ENCODE measurements around the gene NFIA.

Gene NFIA

DNA sequence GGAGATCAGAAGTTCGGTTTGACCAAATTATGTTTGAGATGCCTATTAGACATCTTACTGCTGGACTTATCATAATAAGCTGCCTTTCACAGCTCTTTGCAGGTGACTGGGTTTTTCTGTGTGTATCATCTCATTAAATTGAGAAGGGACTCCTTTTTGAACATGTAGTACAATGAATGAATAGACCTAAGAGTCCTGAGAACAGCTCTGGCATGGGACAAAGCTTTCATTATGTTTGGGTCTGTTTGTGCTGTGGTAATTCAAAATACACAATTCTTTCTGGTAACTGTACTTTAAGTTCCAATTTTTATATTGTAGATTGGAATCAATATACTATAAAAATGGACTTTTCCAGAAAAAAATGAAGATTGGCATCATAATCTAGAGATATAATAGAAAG is 330.2 kb downstream of the NFIA start:
- no peak overlapping the region for H3K18ac ChIP-seq (ENCODE audit: low read depth in 1 of 2, low read length in 2 of 2)
- no peaks in the 10 kb centered on the region for H3K9me3 ChIP-seq (ENCODE audit: control insufficient read depth, low read length)
- no peaks in the 10 kb centered on the region for H3K27me3 ChIP-seq (ENCODE audit: control insufficient read depth in 1 of 2, insufficient read depth in 1 of 2, low read length in 2 of 2)
- H3K23ac ChIP-seq (ENCODE audit: low read length in 2 of 2), result no peak overlapping the region
- no peak for DNase-seq
- no peak overlapping the region for H2AFZ ChIP-seq (ENCODE audit: low read depth, low read length)
- 100% methylated on average over 1 of the region's 1 CpG for WGBS
- H3K4ac ChIP-seq (ENCODE audit: low read depth in 1 of 2, low read length in 2 of 2), result no peak overlapping the region
- H2BK120ac ChIP-seq (ENCODE audit: low read depth, low read length), result no peak overlapping the region
- H2BK12ac ChIP-seq (ENCODE audit: low read length in 2 of 2), result no peak overlapping the region
- no peak overlapping the region for H2BK5ac ChIP-seq (ENCODE audit: low read depth, low read length, poor library complexity, severe bottlenecking)
- no peak overlapping the region for H2AK5ac ChIP-seq (ENCODE audit: low read length, severe bottlenecking)
- H2BK15ac ChIP-seq (ENCODE audit: low read depth, poor library complexity, severe bottlenecking), result no peak overlapping the region
- peaks cover 0 to 18% of the 10 kb centered on the region in 2 experiments for H3K36me3 ChIP-seq (ENCODE audit: control insufficient read depth in 1 of 2, insufficient read depth in 2 of 2, low read depth in 1 of 2, low read length in 2 of 2)
- no peaks in the 10 kb centered on the region for H3K79me1 ChIP-seq (replicated peaks; ENCODE audit: low read length, poor library complexity, severe bottlenecking)
- H3K4me2 ChIP-seq (ENCODE audit: low read length, poor library complexity, severe bottlenecking), result no peak overlapping the region
- H4K8ac ChIP-seq (ENCODE audit: low read length), result no peak overlapping the region
- no peaks in the 10 kb centered on the region for H3K4me1 ChIP-seq (ENCODE audit: control insufficient read depth, insufficient read depth, low read depth, low read length)
- H4K91ac ChIP-seq (ENCODE audit: low read length), result no peak overlapping the region
- H3K9ac ChIP-seq (ENCODE audit: low read length), result no peak overlapping the region
- H3K27ac ChIP-seq (ENCODE audit: low read length, poor library complexity, severe bottlenecking), result no peak overlapping the region
- no peak overlapping the region for H3K4me3 ChIP-seq (ENCODE audit: insufficient read depth in 1 of 2, low read depth in 1 of 2, low read length in 2 of 2)
- H3K14ac ChIP-seq (ENCODE audit: low read length in 2 of 2), result no peak overlapping the region

DNA sequence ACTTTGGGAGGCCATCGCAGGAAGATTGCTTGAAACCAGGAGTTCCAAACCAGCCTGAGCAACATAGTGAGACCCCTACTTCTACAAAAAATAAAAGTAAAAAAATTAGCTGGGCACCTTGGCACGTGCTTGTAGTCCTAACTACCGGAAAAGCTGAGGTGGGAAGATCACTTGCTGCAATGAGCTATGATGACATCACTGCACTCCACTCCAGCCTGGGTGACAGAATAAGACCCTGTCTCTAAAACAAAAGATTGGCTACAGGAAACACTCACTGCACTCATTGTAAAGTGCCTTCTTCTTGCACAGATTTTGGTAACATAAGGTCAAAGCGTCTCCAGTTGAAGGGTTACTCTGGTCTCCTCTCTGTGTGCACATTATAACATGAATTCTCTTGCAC is 336.8 kb downstream of the NFIA start:
- Histone ChIP-seq H3K9me3 (ENCODE audit: control insufficient read depth, low read length) (no peaks in the 10 kb centered on the region), H3K23ac (ENCODE audit: low read length in 2 of 2) (no peak overlapping the region), H3K79me1 (replicated peaks; ENCODE audit: low read length, poor library complexity, severe bottlenecking) (no peaks in the 10 kb centered on the region), H2AK5ac (ENCODE audit: low read length, severe bottlenecking) (no peak overlapping the region), H2BK5ac (ENCODE audit: low read depth, low read length, poor library complexity, severe bottlenecking) (no peak overlapping the region), H4K8ac (ENCODE audit: low read length) (no peak overlapping the region), H3K18ac (ENCODE audit: low read depth in 1 of 2, low read length in 2 of 2) (no peak overlapping the region), H2BK15ac (ENCODE audit: low read depth, poor library complexity, severe bottlenecking) (no peak overlapping the region), H3K27me3 (ENCODE audit: control insufficient read depth in 1 of 2, insufficient read depth in 1 of 2, low read length in 2 of 2) (no peaks in the 10 kb centered on the region), H4K91ac (ENCODE audit: low read length) (no peak overlapping the region), H2BK12ac (ENCODE audit: low read length in 2 of 2) (no peak overlapping the region), H3K4me2 (ENCODE audit: low read length, poor library complexity, severe bottlenecking) (no peak overlapping the region), H3K14ac (ENCODE audit: low read length in 2 of 2) (no peak overlapping the region), H3K9ac (ENCODE audit: low read length) (no peak overlapping the region), H2AFZ (ENCODE audit: low read depth, low read length) (no peak overlapping the region), H3K4me3 (ENCODE audit: insufficient read depth in 1 of 2, low read depth in 1 of 2, low read length in 2 of 2) (no peak overlapping the region), H3K36me3 (ENCODE audit: control insufficient read depth in 1 of 2, insufficient read depth in 2 of 2, low read depth in 1 of 2, low read length in 2 of 2) (peaks cover 0 to 3% of the 10 kb centered on the region in 2 experiments), H3K4ac (ENCODE audit: low read depth in 1 of 2, low read length in 2 of 2) (no peak overlapping the region), H3K27ac (ENCODE audit: low read length, poor library complexity, severe bottlenecking) (no peak overlapping the region), H3K4me1 (ENCODE audit: control insufficient read depth, insufficient read depth, low read depth, low read length) (no peaks in the 10 kb centered on the region), H2BK120ac (ENCODE audit: low read depth, low read length) (no peak overlapping the region)
- DNase-seq, result no peak
- WGBS, result 91% methylated on average over 4 of the region's 4 CpGs

DNA sequence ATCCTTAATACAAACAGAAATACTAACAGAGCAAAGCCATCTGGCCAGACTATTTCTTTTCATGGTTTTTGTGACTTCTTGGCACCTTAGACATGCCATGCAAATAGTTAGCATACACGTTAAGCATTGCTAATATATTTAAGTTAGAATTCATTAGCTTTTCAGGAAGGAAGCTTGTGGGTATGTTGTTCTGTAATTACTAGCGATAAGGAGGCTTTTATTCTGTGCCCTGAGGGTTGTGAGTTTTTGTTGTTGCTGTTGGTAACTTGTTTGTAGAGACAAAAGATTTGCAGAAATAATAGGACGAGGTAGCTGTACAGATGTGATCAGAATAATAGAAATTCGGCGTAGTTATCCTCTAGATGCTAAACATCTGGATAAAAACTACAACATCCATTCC is 337.3 kb downstream of the NFIA start:
- no peak overlapping the region for H2BK15ac ChIP-seq (ENCODE audit: low read depth, poor library complexity, severe bottlenecking)

DNA sequence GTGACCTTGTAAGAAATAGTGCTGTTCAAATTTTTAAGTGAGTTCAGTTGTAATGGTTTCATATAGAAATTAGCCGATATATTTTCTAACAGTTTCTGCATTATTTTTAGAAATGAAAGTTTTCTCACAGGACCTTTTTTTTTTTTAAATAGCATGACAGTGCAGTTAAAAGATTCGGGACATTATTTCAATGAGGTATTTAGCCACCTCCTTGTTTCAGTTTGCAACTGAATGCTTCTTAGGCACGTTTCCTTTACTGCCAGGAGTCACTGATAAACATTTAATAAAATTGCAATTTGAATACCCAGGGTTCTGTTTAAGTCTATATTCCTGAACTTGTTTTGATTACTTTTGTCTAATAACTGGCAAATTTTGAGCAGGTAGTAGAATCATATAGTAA is 337.9 kb downstream of the NFIA start:
- Histone ChIP-seq H3K9ac (ENCODE audit: low read length) (no peak overlapping the region), H2AFZ (ENCODE audit: low read depth, low read length) (no peak overlapping the region), H2AK5ac (ENCODE audit: low read length, severe bottlenecking) (no peak overlapping the region), H2BK15ac (ENCODE audit: low read depth, poor library complexity, severe bottlenecking) (no peak overlapping the region), H3K4me2 (ENCODE audit: low read length, poor library complexity, severe bottlenecking) (no peak overlapping the region), H4K91ac (ENCODE audit: low read length) (no peak overlapping the region), H4K8ac (ENCODE audit: low read length) (no peak overlapping the region), H3K4me1 (ENCODE audit: control insufficient read depth, insufficient read depth, low read depth, low read length) (no peaks in the 10 kb centered on the region), H2BK5ac (ENCODE audit: low read depth, low read length, poor library complexity, severe bottlenecking) (no peak overlapping the region), H3K36me3 (ENCODE audit: control insufficient read depth in 1 of 2, insufficient read depth in 2 of 2, low read depth in 1 of 2, low read length in 2 of 2) (peaks cover 0 to 3% of the 10 kb centered on the region in 2 experiments), H3K4me3 (ENCODE audit: insufficient read depth in 1 of 2, low read depth in 1 of 2, low read length in 2 of 2) (no peak overlapping the region), H3K14ac (ENCODE audit: low read length in 2 of 2) (no peak overlapping the region), H3K18ac (ENCODE audit: low read depth in 1 of 2, low read length in 2 of 2) (no peak overlapping the region), H3K4ac (ENCODE audit: low read depth in 1 of 2, low read length in 2 of 2) (no peak overlapping the region), H3K9me3 (ENCODE audit: control insufficient read depth, low read length) (no peaks in the 10 kb centered on the region), H2BK120ac (ENCODE audit: low read depth, low read length) (no peak overlapping the region), H3K23ac (ENCODE audit: low read length in 2 of 2) (no peak overlapping the region), H2BK12ac (ENCODE audit: low read length in 2 of 2) (no peak overlapping the region), H3K27ac (ENCODE audit: low read length, poor library complexity, severe bottlenecking) (no peak overlapping the region), H3K79me1 (replicated peaks; ENCODE audit: low read length, poor library complexity, severe bottlenecking) (no peaks in the 10 kb centered on the region), H3K27me3 (ENCODE audit: control insufficient read depth in 1 of 2, insufficient read depth in 1 of 2, low read length in 2 of 2) (no peaks in the 10 kb centered on the region)
- no peak for DNase-seq
- WGBS, result 85% methylated on average over 2 of the region's 3 CpGs

More for the DNA sequence above, 337.3 kb downstream of the NFIA start:
- no peak overlapping the region for H3K27ac ChIP-seq (ENCODE audit: low read length, poor library complexity, severe bottlenecking)
- no peak overlapping the region for H2AFZ ChIP-seq (ENCODE audit: low read depth, low read length)
- no peak overlapping the region for H3K14ac ChIP-seq (ENCODE audit: low read length in 2 of 2)
- H2BK12ac ChIP-seq (ENCODE audit: low read length in 2 of 2), result no peak overlapping the region
- H3K27me3 ChIP-seq (ENCODE audit: control insufficient read depth in 1 of 2, insufficient read depth in 1 of 2, low read length in 2 of 2), result no peaks in the 10 kb centered on the region
- H2BK120ac ChIP-seq (ENCODE audit: low read depth, low read length), result no peak overlapping the region
- H2AK5ac ChIP-seq (ENCODE audit: low read length, severe bottlenecking), result no peak overlapping the region
- no peak overlapping the region for H3K4ac ChIP-seq (ENCODE audit: low read depth in 1 of 2, low read length in 2 of 2)
- H3K36me3 ChIP-seq (ENCODE audit: control insufficient read depth in 1 of 2, insufficient read depth in 2 of 2, low read depth in 1 of 2, low read length in 2 of 2), result peaks cover 0 to 3% of the 10 kb centered on the region in 2 experiments
- DNase-seq, result no peak
- no peak overlapping the region for H3K4me2 ChIP-seq (ENCODE audit: low read length, poor library complexity, severe bottlenecking)
- no peak overlapping the region for H4K91ac ChIP-seq (ENCODE audit: low read length)
- 67% methylated on average over 3 of the region's 5 CpGs for WGBS
- no peak overlapping the region for H3K9ac ChIP-seq (ENCODE audit: low read length)
- H3K4me3 ChIP-seq (ENCODE audit: insufficient read depth in 1 of 2, low read depth in 1 of 2, low read length in 2 of 2), result no peak overlapping the region
- H2BK5ac ChIP-seq (ENCODE audit: low read depth, low read length, poor library complexity, severe bottlenecking), result no peak overlapping the region
- H3K23ac ChIP-seq (ENCODE audit: low read length in 2 of 2), result no peak overlapping the region
- H3K4me1 ChIP-seq (ENCODE audit: control insufficient read depth, insufficient read depth, low read depth, low read length), result no peaks in the 10 kb centered on the region
- H3K9me3 ChIP-seq (ENCODE audit: control insufficient read depth, low read length), result no peaks in the 10 kb centered on the region
- H3K18ac ChIP-seq (ENCODE audit: low read depth in 1 of 2, low read length in 2 of 2), result no peak overlapping the region
- H4K8ac ChIP-seq (ENCODE audit: low read length), result no peak overlapping the region
- no peaks in the 10 kb centered on the region for H3K79me1 ChIP-seq (replicated peaks; ENCODE audit: low read length, poor library complexity, severe bottlenecking)

Measured in mesenchymal stem cell (in vitro differentiated cells and primary cell).